GM18873 (cell line): ENCODE results near the gene MPEG1.

Experiments used
- ATAC-seq: cut with Tn5 transposase; IDR thresholded peaks from one replicate; pipeline ENCODE4 v1.9.1; 2021; ENCODE audit warnings: mild to moderate bottlenecking, moderate library complexity, moderate number of reproducible peaks; ENCODE audit not compliant: unreplicated experiment, low FRiP score

MPEG1 gene

DNA sequence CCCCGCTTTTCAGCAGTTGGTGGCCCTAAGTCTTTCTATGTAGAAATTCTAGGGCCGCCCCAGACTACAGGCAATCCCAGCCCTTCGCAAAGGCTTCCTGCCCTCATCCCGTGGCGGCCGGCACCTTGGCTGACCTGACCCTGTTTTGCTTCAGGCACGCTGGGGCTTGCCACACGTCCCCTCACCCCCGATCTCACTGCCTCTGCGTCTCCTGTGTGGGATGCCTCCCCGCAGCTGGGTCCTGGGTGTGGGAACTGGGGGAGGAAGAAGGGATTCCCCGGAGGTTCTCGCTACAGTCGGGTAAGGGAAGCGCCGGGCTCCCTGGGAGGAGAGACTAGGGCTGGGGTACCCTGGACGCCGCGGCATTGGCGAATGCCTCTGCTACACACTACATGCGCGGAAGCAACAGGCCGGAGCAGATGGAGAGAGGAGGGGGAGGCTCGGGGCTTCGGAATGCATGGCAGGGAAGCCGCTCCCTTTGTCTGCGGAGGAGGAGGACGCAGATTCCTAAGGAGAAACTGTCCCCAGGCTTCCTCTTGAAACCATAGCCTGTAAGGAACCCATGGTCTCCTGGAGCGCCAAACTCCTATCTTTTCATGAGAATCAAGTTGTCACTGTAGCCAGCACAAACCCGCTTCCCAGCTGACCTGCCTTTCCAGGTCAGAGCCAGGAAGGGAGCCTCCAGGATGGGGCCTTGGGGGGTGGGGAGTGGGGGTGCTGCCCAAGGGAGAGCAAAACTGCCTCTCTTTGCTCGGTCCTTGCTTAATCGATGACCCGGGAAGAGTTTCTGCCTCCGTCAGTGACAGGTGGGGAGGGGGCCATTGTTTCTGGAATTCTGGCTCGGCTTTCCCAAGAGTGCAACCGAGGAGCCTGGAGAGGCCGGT lies 39.4 kb downstream of the MPEG1 start:
- ATAC-seq = no peak

DNA sequence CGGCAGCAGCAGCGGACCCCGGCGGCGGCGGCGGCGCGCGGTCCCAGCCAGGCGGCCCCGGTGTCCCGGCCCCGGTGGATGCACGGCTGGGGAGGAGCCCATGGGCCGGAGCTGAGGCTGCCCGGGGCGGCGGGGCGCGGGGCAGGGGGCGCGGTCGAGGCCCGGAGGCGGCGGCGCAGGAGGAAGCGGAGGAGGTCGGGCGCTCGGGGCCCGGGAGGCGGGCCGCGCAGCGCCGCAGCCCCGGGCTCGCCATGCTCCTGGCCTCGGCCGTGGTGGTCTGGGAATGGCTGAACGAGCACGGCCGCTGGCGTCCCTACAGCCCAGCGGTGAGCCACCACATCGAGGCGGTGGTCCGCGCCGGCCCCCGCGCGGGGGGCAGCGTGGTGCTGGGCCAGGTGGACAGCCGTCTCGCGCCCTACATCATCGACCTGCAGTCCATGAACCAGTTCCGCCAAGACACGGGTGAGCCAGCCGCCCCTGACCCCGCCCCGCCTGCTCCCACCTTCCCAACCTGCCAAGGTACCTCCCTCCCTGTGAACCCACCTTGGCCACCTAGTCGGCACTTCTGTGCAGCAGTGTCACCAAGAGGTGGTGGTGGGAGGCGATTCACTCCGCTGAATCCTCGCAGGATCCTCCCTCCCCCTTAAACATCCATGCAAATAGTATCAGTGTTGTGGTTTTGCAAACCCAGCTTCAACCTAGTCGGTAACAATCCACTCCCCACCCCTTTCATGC lies 40.2 kb downstream of the MPEG1 start:
- peak; percentile 9 for ATAC-seq

DNA sequence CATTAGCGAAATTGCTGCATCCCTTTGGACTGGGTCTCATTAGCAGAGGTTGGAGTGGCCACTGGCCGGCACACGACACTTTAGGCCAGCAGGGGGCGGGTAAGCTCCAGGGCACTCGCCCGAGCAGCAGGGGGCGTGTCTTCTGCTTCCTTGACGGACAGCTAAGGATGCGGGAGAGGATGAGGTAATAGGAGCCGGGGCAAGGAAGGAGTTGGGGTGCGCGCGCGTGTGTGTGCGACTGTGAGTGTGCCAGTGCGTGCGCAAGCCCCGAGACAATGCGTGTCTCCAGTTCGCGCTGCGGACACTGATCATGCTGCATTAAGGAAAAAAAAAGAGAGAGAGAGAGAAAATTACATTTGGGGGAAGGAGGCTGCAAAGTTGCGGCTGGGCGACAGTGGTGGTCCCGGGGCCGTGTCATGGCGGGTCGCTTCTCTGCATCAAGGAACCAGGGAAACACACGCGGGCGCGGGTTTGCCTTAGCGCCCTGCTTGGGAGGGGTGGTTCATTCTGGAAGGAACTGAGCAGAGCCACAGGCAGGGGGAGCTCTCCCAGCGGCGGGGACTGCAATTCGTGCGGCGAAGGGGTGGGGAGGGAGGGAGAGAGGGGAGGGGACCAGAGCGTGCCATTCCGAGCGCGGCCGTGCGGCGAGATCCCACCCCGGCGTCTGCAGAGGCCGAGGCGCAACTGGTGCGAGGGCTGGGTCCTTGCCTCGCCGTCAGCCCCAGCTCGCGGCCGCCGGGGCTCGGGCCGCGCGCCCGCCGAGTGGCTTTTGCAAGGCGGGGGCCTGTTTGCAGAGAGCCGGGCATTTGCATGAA lies 41.0 kb downstream of the MPEG1 start, which contains the start of gene DTX4:
DTX4 (plus strand) TSS at position 625 of the 815 bp plus-strand sequence. CDS start 464 bp downstream, outside the sequence.
- ATAC-seq = peak; percentile 72

DNA sequence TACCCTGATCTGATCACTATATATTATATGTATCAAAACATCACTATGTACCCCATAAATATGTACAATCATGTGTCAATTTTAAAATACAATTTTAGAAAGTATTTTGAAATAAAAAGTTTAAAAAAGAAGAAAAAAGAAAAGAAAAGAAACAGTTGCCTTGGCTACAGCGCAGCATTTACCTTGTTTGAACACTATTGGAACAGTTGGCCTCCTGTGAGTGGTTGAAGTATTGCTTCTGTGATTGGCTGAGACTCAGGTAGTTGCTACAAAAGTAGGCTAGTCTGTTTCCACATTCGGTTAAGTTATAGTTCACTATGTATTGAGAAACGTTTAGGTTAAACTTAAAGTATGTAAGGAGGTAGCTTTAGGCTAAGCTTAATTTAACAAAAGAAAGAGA lies 48.7 kb downstream of the MPEG1 start:
- ATAC-seq = no peak
